Activated effector memory CD4-positive, alpha-beta T cell treated with anti-CD3 and anti-CD28 coated beads, Interleukin-2, amount 50 U/mL, for 16 hours (primary cell): Measurements from ENCODE around the gene ADPGK.
"Not testable (repeated sequence)": the region's sequence is repeated elsewhere in the genome, so short reads cannot be mapped to it uniquely, and the experiment has no call there.

ENCODE experiments used
- DNase-seq: peaks from one replicate; pipeline ENCODE4 v3.0.0-alpha.2; 2020

Gene ADPGK

GRCh38 chr15:72737723-72738122 lies 45.8 kb downstream of the ADPGK start:
- DNase-seq: no peak

DNA sequence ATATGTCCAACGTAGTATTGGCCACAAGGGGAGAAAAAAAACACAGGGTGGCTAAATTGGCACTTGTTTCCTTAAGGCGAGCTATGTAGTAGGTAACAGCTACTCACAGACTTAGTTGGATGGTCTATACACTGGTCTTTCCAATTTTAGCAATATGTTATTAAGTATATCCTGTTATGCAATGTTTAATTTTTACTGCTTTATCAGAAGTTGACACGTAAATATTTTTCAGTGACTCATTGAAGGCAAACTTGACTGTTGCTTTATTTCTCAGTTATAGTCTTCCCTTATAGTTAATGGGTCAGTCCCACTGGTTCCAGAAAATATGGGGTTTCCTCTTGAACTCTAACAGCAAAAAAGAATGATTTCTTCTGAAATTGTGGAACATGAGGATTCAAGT lies 46.5 kb downstream of the ADPGK start:
- no peak for DNase-seq

GRCh38 chr15:72735111-72735510 lies 48.4 kb downstream of the ADPGK start:
- no peak for DNase-seq

DNA sequence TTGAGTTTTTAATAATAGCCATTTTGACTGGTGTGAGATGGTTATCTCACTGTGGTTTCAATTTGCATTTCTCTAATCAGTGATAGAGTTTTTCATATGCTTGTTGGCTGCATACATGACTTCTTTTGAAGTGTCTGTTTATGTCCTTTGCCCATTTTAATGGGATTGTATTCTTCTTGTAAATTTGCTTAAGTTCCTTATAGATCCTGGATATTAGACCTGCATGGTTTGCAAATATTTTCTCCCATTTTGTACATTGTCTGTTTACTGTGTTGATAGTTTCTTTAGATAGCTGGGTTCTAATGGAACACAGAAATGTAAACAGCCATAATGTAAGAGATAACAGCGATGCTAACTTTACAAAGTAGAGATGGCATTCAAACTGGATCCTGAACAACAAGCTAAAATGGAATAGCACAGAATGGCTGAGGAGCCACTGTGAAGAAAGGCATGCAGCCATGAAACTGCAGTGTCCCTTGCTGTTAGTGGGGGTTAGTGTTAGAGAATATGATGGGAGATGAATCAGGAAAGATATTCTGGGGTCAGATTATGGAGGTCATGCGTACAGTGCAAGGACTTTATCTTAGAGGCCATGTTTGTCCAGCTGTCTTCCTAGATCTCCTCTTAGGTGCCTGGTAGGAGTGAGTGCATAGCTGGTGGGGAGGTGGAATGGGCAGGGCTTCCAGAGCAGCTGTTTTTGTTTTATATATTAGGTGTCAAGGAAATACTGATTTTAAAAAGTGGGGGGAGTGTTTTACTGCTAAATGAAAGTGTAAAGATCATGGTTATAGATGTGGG lies 49.4 kb downstream of the ADPGK start:
- DNase-seq: no peak

GRCh38 chr15:72732516-72732915 lies 51.0 kb downstream of the ADPGK start:
- no peak for DNase-seq

GRCh38 chr15:72732086-72732485 lies 51.5 kb downstream of the ADPGK start:
- no peak for DNase-seq

- DNase-seq: no peak
These were observed 54.7 kb downstream of the ADPGK start for GRCh38 chr15:72728821-72729220.

DNA sequence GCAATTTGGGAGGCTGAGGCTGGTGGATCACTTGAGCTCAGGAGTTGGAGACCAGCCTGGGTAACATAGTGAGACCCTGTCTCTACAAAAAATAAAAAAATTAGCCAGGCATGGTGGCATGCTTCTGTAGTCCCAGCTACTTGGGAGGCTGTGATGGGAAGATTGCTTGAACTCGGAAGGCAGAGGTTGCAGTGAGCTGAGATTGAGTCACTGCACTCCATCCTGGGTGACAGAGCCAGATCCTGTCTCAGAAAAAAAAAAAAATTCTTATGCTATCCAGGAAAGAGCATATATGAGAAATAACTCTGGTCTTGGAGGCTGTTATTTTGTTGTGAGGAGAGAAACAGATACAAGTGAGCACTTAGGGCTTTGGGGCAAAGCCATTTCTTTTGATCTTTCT lies 55.3 kb downstream of the ADPGK start:
- DNase-seq: not testable (repeated sequence)

DNA sequence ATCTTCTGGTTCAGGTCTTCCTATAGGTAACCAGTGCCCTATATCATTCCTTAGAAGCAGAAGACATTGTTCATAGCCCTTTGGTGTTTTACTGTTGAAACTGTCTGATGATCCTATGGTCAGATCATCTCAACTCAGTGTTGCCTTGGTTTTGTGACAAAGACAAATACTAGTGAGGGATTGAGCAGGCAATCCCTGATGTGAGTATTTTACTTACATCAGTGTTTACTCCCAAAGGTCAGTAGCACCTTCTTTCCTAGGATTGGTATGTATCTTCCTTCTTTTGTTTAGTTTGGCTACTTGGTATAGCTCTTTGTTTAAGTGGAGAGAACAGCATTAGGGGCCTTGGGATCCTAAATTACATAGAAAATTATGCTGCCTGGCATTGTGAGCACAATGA lies 56.4 kb downstream of the ADPGK start:
- no peak for DNase-seq

DNA sequence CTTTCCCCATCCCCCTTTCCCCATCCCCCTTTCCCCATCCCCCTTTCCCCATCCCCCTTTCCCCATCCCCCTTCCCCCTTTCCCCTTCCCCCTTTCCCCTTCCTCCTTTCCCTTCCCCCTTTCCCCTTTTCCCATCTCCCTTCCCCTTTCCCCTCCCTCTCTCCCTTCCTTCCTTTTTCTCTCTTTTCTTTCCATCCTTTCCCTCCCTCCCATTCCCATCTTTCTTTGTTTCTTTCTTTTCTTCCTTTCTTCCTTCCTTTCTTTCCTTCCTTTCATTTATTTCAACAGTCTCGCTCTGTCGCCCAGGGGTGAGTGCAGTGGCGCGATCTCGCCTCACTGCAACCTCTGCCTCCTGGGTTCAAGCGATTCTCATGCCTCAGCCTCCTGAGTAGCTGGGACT lies 57.7 kb downstream of the ADPGK start:
- not testable (repeated sequence) for DNase-seq

GRCh38 chr15:72725446-72725845 lies 58.1 kb downstream of the ADPGK start:
- DNase-seq: no peak

DNA sequence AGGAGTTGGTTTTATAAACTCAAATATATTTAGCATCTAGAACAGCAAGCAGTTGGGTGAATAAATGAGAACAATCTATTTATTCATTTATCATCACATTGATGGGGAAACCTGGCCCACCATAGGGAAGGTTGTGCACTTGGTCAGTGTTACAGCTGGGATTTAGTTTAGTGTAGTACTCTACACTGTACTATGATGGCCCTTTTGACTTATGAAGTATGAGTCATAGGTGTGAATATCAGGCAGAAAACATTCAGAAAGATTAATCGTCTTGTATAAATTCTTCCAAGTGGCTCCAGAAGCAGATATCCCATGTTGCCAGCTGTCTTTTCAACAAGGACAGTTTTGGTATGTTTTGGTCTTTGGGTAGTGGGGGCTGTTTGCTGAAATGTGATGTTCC lies 59.5 kb downstream of the ADPGK start:
- DNase-seq: no peak

- peak; percentile 87 for DNase-seq
These were observed 61.4 kb downstream of the ADPGK start for GRCh38 chr15:72722071-72722696.

DNA sequence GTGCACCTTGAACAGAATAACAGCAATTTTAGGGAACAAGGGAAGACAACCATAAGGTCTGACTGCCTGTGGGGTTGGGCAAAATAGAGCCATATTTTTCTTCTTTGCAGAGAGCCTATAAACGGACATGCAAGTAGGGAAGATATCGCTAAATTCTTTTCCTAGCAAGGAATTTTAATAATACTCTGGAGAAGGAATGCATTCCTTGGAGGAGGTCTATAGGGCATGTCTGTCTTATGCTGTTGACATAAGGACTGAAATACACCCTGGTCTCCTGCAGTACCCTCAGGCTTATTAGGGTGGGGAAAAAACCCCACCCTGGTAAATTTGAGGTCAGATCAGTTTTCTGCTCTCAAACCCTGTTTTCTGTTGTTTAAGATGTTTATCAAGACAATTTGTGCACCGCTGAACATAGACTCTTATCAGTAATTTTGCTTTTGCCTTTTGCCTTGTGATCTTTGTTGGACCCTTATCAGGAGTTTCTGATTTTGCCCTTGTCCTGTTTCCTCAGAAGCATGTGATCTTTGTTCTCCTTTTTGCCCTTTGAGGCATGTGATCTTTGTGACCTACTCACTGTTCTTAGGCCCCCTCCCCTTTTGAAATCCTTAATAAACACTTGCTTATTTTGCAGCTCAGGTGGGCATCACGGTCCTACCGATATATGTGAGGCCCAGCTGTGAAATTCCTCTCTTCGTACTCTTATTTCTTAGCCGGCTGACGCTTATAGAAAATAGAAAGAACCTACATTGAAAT lies 74.8 kb downstream of the ADPGK start:
- not testable (repeated sequence) for DNase-seq

GRCh38 chr15:72706266-72706665 lies 77.3 kb downstream of the ADPGK start:
- DNase-seq: no peak
